Activated CD4-positive, alpha-beta T cell treated with anti-CD3 and anti-CD28 coated beads for 4 hours (primary cell): Measurements from ENCODE around the gene KDM4B.
A peak's percentile ranks its signal among the peaks of the same experiment; 100 is the strongest.

Experiments
- DNase-seq, 2 donors: peaks; one replicate each; pipeline ENCODE4 v3.0.0-alpha.2; 2020

KDM4B gene

DNA sequence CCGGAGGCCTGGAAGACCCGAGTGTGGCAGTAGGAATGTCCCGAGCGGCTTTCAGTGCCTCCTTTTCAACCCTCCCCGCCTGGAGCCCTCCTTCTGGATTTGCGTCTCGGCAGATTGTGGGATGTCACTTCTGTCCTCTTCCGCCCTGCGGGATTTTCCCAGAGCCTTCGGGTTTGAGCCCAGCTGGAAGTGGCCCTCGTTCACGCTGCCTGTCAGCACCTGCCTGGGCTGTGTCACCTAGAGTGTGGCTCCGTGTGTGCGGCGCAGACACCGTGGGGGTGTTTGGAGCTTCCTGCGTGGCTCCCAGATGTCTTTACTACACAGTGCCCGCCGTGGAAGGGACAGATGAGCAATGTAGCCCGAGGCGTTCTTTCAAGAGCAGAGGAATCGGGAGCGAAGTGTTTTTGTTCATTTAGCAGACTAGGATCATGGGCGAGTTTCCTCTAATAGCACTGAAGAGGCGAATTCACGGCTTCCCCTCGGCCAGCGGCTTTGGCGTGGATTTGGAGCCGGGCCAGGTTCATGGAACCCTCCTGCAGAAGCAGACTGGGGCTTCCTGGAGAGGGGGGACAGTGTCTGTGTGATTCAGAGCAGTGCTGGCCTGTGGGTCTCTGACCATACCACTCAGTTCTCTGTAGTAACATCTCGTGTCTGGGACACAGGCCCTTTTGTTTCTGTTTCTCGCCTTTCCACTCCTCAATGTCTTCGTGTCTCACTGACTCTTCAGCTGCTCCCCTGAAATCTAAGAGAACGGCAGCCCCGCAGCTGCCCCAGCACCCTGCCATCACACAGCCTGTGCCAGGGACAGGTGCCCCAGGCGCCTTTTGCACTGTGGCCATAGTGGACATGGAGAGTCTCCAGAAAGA, 68.0 kb downstream of the KDM4B start:
- DNase-seq = no peak

DNA sequence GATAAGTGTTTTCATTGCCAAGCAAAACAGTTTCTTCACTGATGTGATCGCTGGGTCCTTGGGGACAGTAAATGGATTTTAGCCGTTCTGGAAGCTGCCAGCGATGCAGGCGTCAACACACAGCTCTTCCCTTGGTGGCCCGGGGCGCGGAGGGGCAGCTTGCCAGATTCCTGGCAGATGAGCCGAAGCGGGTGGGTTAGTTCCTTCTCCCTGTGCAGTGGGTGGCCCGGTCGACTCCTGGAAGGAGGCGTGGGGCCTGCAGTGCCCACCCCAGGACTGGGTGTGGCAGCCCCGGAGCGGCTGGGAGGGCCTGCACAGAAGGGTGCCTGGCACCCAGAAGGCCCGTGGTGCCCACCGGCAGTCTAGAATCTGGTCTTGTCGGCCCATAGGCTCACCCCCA, 69.0 kb downstream of the KDM4B start:
- no peak for DNase-seq

DNA sequence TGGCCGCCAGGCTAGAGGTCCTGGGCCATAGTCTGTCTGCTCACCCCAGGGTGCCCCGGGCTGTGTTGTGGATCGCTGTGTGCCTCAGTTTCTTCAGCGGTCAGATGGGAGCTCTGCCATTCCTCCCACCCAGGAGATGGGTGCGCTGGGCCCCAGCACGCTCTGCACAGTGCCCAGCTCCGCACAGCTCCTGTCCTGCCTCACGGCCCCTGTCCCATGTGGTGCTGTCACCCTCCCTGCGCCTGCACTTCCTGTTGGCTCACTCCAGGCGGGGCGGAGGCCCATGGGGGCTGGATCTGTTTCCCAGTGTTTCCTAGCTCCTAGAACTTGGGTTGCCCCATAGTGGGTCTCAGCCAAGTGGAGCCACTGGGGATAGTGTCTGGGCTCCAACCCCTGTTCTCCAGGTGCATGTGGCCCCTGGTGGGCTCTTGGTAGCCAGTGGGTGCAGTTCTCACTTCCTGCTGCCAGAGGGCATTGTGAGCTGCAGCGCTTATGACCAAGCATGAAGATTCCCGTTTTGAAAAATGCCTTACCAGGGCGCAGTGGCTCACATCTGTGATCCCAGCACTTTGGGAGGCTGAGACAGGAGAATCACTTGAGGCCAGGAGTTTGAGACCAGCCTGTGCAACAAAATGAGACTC, 69.8 kb downstream of the KDM4B start:
- no peak for DNase-seq

DNA sequence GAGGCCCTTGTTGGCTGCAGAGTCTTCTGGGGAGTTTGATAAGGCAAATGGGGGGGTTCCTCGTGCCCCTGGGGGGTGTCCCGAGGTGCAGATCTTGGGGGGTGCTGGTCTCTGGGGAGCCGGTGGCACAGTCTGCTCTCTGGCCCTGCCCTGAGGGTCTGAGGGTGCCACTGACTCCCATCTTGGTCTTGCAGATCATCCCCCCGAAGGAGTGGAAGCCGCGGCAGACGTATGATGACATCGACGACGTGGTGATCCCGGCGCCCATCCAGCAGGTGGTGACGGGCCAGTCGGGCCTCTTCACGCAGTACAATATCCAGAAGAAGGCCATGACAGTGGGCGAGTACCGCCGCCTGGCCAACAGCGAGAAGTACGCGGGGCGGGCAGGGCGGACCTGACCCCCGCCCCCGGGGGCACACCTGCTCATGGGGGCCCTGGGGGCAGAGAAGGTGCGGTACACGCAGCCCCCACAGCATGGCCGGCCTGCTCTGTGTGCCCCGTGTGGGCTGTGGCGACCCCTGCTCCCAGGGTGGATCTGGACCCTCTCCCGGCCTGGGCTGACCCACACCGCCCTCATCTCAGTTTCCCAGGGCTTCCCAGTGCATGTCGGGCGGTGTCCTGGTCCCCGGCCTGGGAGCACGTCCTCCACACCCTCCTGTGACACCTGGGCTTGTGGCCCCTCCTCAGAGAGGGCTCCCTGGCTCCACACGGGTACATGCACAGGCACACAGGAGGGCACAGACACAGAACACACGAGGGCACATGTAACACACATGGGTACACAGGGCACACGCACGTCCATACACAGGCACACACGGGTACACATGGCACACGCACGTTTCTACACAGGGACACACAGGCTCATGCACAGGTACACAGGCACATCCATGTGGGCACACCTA, 71.0 kb downstream of the KDM4B start:
- no peak for DNase-seq

DNA sequence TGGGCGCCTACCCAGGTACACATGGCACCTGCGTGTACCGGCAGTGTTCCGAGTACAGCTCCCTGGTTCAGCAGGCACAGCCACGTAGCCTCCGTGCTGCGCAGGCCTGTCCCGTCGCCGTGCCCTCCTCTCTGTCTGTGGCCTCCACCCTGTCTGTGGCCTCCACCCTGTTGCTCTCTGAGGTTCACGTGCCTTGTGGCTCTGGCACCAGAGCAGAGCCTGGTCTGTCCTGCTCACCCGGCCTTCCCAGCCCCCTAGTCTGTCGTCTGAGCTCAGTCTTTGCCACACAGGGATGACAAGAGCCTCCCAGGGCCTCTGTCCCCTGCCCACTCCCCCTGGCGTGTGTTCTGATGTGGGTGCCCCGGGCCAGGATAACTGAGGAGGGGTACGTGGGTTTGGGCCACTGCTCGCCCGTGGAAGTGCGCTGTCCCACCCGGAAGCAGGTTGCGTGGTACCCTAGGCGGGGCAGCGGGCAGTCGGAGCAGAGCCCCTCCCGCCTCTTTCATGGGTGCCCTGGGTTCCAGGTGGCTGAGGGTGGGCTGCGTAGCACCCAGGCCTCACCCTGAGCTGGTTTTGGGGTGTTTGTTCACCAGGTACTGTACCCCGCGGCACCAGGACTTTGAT, 71.7 kb downstream of the KDM4B start:
- DNase-seq = no peak

DNA sequence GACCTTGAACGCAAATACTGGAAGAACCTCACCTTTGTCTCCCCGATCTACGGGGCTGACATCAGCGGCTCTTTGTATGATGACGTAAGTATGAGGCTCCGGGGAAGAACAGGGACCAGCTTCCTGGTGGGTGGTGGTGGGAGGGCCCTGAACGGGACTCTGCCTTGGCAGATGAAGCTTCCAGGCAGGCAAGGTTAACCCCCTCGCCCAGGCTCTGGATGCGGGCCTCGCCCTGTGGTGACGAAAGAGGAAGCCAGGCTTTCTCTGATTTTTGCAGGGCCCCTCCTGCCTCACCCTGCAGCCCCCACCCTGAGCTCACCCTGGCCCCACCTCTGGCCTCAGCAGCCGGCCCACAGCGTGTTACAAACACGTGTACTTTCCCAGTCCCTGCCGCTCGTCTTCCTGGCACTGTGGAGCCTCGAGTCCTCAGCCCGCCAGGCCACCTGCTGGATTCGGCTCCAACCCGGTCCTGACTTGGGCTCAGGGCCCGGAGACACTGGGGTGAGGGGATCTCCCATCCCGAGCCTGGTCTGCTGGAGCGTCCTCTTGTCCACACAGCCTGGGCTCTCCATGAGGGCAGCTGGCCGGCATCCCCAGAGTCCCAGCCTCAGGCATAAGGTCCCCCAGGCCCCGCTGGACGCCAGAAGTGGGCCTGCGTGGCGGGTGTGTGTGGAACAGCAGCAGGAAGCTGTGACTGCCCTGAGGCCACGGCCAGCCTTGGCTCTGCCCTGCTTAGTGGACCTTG, 72.4 kb downstream of the KDM4B start:
- no peak for DNase-seq

DNA sequence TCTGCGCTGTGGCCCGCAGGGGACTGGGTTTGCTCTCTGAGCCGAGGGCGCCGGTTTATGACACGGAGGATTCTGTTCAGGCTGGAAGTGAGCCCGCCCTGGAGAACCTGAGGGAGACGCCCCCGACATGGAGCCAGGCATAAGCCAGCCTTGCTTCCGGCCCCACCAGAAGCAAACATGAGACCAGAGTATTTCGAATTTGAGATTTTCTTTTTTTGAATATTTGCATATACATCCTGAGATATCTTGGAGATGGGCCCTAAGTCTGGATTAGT, 72.9 kb downstream of the KDM4B start:
- no peak for DNase-seq

GRCh38 chr19:5042556-5042955, 73.6 kb downstream of the KDM4B start:
- no peak for DNase-seq

DNA sequence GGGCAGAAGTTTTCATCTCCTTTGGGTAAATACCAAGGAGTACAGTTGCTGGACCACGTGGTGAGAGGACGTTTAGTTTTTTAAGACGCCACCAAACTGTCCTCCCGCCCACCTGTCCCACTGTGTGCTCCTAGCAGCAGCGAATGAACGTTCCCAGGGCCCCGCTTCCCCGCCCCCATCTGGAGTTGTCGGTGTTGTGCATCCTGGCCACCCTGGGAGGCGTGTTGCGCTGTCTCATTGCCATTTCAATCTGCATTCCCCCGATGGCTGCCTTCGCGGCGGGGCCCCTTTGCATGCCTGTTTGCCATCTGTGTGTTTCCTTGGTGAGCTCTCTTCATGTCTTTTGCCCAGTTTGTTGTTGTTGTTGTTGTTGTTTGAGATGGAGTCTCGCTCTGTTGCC, 76.1 kb downstream of the KDM4B start:
- no peak for DNase-seq

GRCh38 chr19:5045956-5046338, 77.0 kb downstream of the KDM4B start:
- DNase-seq = no peak

GRCh38 chr19:5046339-5047039, 77.6 kb downstream of the KDM4B start:
- no peak for DNase-seq

DNA sequence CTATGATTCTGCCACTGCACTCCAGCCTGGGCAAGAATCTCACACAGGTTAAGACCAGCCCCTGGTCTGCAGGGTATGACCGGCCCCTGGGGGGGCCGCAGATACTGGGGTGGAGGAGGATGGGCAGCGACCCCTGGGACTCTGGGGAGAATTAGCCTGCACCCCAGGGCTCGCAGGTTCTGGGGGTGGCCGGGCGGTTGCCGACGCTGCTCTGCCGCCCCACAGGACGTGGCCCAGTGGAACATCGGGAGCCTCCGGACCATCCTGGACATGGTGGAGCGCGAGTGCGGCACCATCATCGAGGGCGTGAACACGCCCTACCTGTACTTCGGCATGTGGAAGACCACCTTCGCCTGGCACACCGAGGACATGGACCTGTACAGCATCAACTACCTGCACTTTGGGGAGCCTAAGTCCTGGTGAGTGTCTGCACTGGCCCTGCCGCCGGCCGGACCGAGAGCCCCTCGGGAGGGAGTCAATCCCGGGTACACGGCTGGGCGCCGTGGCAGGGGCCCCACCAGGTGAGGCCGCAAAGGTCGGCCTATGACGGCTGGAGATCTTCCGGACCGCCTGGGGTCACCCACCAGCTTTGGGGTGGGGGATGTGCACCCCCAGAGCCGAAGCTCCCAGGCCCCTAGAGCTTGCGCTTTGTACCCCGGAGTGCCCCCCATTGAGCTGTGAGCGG, 78.5 kb downstream of the KDM4B start:
- no peak for DNase-seq

GRCh38 chr19:5048091-5048726, 79.3 kb downstream of the KDM4B start:
- DNase-seq = peak; percentile 27 to 45

DNA sequence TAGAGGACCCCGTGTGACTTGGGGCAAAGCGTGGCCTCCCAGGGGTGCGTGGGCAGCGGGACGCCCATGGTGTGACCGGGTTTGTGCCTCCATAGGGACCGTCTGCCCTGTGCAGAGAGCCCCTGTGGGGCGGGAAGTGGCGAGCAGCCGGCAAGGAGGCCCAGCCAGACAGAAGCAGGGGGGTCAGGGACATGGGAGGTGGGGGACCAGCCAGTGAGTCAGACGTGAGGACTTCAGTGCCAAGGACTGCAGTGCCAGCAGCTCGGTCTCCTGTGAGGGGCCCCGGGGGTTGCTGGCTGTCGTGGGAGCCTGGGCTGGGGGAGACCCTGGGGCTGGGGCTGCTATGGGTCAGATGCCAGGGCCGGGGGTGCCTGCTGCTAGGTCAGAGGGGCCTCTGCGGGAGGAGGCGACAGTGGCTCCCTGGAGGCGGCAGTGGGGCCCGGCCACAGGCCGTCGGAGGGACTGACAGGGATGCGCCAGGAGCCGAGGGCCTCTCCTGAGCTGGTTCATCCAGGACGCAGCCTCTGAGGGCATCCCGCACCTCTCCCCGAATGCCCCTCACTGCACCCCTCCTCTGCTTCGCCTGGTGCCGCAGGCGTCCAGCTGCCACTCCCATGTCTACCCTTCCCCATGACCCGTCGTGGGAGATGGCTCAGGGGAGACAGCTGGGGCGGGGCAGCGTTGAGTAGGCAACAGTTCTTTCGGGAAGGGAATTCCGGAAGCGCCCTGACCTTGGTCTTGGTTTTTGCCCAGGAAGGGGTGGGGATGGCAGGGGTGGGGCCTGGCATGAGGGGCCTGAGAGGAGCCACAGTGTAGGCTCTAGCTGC, 80.0 kb downstream of the KDM4B start:
- DNase-seq = no peak

DNA sequence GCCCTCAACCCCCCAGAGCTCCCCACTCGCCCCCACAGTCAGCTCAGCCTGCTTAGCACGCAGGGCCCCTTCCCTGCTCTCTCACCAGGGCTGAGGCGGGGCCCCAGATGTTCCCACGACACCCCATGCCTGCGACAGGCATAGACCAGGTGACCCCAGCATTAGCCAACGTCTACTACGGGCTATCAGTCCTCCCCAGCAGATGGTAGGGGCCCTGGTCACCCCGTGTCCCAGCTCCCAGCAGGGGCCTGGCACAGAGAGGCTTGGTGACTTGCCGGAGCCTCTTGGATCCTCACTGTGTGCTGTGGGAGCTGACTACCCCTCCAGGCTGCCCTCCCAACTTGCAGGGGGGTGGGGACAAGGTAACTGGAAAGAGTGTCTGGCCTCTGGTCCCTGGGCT, 80.6 kb downstream of the KDM4B start:
- DNase-seq = no peak

GRCh38 chr19:5050067-5050656, 81.2 kb downstream of the KDM4B start:
- DNase-seq = no peak

DNA sequence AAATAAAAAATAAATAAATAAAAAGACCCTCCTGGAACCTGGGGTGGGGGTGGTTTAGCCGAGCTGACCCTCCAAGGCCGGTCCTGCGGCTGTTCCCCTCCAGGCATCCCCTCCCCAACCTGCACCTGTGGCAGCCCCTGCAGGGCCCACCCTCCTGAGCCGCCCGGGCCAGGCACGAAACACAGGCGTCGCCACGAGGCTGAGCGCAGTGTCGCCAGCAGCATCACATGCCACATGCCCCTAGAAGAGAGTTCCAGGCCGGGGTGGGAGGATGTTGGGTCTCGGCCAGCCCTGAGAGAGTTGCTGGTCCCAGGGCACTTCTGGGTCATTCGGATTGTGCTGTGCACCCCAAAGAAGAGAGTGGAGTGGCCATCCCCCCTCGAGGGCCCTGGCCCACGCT, 82.0 kb downstream of the KDM4B start:
- DNase-seq = no peak

GRCh38 chr19:5051619-5052018, 82.7 kb downstream of the KDM4B start:
- DNase-seq = no peak

- no peak for DNase-seq
These were observed 83.6 kb downstream of the KDM4B start for GRCh38 chr19:5052515-5052914.
